ENCODE data around the gene PLCB2. TPM values are rescaled to one million over a fixed set of nuclear protein-coding genes. Genes with fewer than 3 reads are reported as not detected.
A peak's percentile ranks its signal among the peaks of the same experiment; 100 is the strongest.

The PLCB2 gene
- polyA plus RNA-seq, 1 of the 3 experiments (the other 2 are of a cell fraction) = 0.15 TPM

DNA sequence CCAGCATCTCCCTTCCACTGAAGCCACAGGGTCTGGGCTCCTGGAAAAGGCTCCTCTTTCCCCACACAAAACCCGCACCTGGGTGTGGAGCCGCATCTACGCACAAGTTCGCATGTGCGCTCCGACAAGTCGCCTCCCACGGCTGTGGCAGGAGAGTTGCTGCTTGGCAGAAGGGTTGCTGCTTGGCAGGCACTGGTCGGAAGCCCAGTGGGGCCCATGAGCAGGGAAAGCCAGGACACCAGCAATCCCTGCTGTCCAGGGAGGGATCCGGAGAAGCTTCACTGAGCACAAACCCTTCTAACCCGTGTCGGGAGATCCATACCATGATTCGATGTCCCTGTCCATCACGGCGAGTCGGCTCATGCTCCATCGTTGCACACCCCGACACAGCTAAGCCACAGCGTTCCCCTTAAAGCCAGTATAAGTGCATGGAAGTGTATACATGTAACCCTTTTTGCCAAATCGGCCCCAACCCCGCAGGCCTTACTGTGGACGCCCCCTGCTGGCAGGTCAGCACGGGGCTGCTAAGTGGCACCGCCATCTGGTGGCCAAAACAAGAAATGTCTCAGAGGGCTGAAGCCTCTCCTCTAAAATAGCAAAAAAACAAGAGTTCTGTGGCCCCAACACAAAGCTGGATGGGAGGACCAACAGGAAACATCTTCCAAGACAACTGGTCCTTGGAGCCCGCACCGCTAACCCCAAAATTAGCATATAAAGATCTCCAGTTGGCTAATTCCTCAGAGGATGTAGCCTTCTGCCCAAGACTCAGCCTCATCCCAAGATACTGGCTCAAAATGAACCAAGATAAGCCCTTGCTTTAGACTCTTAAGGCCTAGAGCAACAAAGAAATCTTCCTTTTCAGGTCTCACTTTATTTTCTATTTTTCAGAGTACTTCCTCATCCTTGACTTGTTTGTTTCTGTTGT, 33.1 kb downstream of the PLCB2 start (continued):
- TF ChIP-seq EZH2phosphoT487 (IDR thresholded peaks at IDR 0.05; ENCODE audit: borderline replicate concordance, low read depth) (no peak), FOXJ3 (CRISPR knock-in tag; IDR thresholded peaks at IDR 0.05) (no peak), RAD21 (IDR thresholded peaks at IDR 0.05; ENCODE audit: low read length) (peak; percentile 93), NFIC (IDR thresholded peaks at IDR 0.05; ENCODE audit: borderline replicate concordance) (no peak)
- TF ChIP-seq, protein P1, sequence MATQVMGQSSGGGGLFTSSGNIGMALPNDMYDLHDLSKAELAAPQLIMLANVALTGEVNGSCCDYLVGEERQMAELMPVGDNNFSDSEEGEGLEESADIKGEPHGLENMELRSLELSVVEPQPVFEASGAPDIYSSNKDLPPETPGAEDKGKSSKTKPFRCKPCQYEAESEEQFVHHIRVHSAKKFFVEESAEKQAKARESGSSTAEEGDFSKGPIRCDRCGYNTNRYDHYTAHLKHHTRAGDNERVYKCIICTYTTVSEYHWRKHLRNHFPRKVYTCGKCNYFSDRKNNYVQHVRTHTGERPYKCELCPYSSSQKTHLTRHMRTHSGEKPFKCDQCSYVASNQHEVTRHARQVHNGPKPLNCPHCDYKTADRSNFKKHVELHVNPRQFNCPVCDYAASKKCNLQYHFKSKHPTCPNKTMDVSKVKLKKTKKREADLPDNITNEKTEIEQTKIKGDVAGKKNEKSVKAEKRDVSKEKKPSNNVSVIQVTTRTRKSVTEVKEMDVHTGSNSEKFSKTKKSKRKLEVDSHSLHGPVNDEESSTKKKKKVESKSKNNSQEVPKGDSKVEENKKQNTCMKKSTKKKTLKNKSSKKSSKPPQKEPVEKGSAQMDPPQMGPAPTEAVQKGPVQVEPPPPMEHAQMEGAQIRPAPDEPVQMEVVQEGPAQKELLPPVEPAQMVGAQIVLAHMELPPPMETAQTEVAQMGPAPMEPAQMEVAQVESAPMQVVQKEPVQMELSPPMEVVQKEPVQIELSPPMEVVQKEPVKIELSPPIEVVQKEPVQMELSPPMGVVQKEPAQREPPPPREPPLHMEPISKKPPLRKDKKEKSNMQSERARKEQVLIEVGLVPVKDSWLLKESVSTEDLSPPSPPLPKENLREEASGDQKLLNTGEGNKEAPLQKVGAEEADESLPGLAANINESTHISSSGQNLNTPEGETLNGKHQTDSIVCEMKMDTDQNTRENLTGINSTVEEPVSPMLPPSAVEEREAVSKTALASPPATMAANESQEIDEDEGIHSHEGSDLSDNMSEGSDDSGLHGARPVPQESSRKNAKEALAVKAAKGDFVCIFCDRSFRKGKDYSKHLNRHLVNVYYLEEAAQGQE (IDR thresholded peaks at IDR 0.05; ENCODE audit: low read depth, low read length) = no peak
- TF ChIP-seq, protein P2, sequence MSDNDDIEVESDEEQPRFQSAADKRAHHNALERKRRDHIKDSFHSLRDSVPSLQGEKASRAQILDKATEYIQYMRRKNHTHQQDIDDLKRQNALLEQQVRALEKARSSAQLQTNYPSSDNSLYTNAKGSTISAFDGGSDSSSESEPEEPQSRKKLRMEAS (IDR thresholded peaks at IDR 0.05; ENCODE audit: low read depth) = no peak
- TF ChIP-seq, protein P3, sequence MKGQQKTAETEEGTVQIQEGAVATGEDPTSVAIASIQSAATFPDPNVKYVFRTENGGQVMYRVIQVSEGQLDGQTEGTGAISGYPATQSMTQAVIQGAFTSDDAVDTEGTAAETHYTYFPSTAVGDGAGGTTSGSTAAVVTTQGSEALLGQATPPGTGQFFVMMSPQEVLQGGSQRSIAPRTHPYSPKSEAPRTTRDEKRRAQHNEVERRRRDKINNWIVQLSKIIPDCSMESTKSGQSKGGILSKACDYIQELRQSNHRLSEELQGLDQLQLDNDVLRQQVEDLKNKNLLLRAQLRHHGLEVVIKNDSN (IDR thresholded peaks at IDR 0.05; ENCODE audit: borderline replicate concordance, low read depth) = no peak

DNA sequence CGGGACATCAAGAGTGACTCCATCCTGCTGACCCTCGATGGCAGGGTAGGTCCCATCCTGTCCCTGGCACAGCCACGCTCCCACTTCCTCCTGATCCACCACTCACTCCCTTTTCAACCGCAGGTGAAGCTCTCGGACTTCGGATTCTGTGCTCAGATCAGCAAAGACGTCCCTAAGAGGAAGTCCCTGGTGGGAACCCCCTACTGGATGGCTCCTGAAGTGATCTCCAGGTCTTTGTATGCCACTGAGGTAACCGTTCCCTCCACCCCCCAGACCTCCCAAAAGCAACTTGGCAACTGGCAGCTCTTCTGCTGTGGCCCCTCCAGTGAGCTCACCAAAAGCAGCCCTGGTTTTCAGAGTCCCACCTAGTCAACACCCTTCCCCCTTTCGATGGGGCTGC, 34.3 kb downstream of the PLCB2 start:
- Histone ChIP-seq H3F3A (replicated peaks; ENCODE audit: insufficient read depth) (no peaks in the 10 kb centered on the region), H3K4me2 (no peak overlapping the region), H3K27me3 (ENCODE audit: insufficient read depth) (no peaks in the 10 kb centered on the region), H4K20me1 (ENCODE audit: insufficient read depth) (no peaks in the 10 kb centered on the region), H3K4me3 (ENCODE audit: low read depth in 2 of 2, low read length in 1 of 2) (no peak overlapping the region), H3K9me3 (no peaks in the 10 kb centered on the region), H3K9ac (no peak overlapping the region), H3K79me2 (ENCODE audit: insufficient read depth) (no peaks in the 10 kb centered on the region), H3K36me3 (replicated peaks in 1 of 2; ENCODE audit: control insufficient read depth in 1 of 2, insufficient read depth in 2 of 2, low read length in 1 of 2) (no peaks in the 10 kb centered on the region), H3K4me1 (ENCODE audit: control insufficient read depth in 1 of 2, insufficient read depth in 2 of 2, low read depth in 1 of 2, low read length in 1 of 2) (peaks cover 2 to 5% of the 10 kb centered on the region in 2 experiments; a peak in 1 of 4 replicates), H2AFZ (ENCODE audit: low read depth) (no peak overlapping the region), H3K9me2 (no peaks in the 10 kb centered on the region), H3K27ac (ENCODE audit: low read depth in 2 of 2, low read length in 1 of 2) (no peak overlapping the region)
- DNase-seq = no peak
- ChIA-PET POLR2A (no interaction called here), CTCF (interaction anchor here (1.1 to 25.6 kb wide), 23 partner anchors 10 to 242 kb away, joined by 3 to 868 read pairs (median 20); partner anchors contain the start of genes ANKRD63, BMF, CCDC9B and INAFM2)
- WGBS (ENCODE audit: low lambda C conversion rate) = 72% methylated on average over 5 of the region's 9 CpGs
- TF ChIP-seq JUND (IDR thresholded peaks at IDR 0.05) = no peak
- TF ChIP-seq FOSL2 (IDR thresholded peaks at IDR 0.05; ENCODE audit: borderline replicate concordance, low read depth) = no peak
- no peak for TF ChIP-seq RCOR1 (IDR thresholded peaks at IDR 0.05; ENCODE audit: low read length)
- no peak for TF ChIP-seq FOXJ3 (CRISPR knock-in tag; IDR thresholded peaks at IDR 0.05)
- no peak for TF ChIP-seq TAF1 (IDR thresholded peaks at IDR 0.05; ENCODE audit: borderline replicate concordance, low read depth, low read length)
- no peak for TF ChIP-seq POLR2AphosphoS5 (IDR thresholded peaks at IDR 0.05; ENCODE audit: low read depth, low read length)
- no peak for TF ChIP-seq NFIC (IDR thresholded peaks at IDR 0.05; ENCODE audit: borderline replicate concordance)
- TF ChIP-seq, protein P1 (IDR thresholded peaks at IDR 0.05; ENCODE audit: low read depth, low read length) = no peak
- TF ChIP-seq SIN3A (IDR thresholded peaks at IDR 0.05; ENCODE audit: borderline replicate concordance, low read depth, low read length) = no peak
- no peak for TF ChIP-seq EZH2phosphoT487 (IDR thresholded peaks at IDR 0.05; ENCODE audit: borderline replicate concordance, low read depth)
- no peak for TF ChIP-seq TEAD4 (IDR thresholded peaks at IDR 0.05; ENCODE audit: borderline replicate concordance, insufficient read depth)
- no peak for TF ChIP-seq FOXM1 (IDR thresholded peaks at IDR 0.05; ENCODE audit: low read depth)
- TF ChIP-seq, protein P4, sequence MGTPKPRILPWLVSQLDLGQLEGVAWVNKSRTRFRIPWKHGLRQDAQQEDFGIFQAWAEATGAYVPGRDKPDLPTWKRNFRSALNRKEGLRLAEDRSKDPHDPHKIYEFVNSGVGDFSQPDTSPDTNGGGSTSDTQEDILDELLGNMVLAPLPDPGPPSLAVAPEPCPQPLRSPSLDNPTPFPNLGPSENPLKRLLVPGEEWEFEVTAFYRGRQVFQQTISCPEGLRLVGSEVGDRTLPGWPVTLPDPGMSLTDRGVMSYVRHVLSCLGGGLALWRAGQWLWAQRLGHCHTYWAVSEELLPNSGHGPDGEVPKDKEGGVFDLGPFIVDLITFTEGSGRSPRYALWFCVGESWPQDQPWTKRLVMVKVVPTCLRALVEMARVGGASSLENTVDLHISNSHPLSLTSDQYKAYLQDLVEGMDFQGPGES (IDR thresholded peaks at IDR 0.05; ENCODE audit: low read depth, low read length) = no peak
- no peak for TF ChIP-seq SMC3 (IDR thresholded peaks at IDR 0.05; ENCODE audit: low read depth, low read length)
- TF ChIP-seq GATA2 (CRISPR knock-in tag; IDR thresholded peaks at IDR 0.05) = no peak

Data from SK-N-SH (cell line).